Adipose tissue (tissue), 3 donors: ENCODE results near the gene DSG3. TPM values are rescaled to one million over a fixed set of nuclear protein-coding genes. Genes with fewer than 3 reads are reported as not detected.
"Not testable (repeated sequence)": the region's sequence is repeated elsewhere in the genome, so short reads cannot be mapped to it uniquely, and the experiment has no call there.

Experiments used
- H3K27ac ChIP-seq: one replicate; pipeline ENCODE4 v1.5.1; 2013; ENCODE audit warnings: low read depth, low read length
- WGBS, 3 donors: extraction: QIAGEN DNeasy Blood & Tissue Kit; methylation state at CpG; one replicate each; pipeline ENCODE4 v1.1.7; 2013; 5-methylcytosine and 5-hydroxymethylcytosine counted together
- polyA plus RNA-seq, 3 donors: library from polyadenylated mRNA; stranded (reverse); fragments of 200-250 nt; gene quantifications; one replicate each; pipeline ENCODE4 v1.2.3, GENCODE V29; 2013
- donor health status: healthy with polysubstance abuse.
- donor health status: Bipolar disorder and iron deficiency.
- donor health status: healthy.

Gene DSG3
- polyA plus RNA-seq, 3 donors: 0.01 to 0.37 TPM; not detected in 1

GRCh38 chr18:31487246-31488015 lies 39.9 kb downstream of the DSG3 start:
- 86 to 91% (median 88%) methylated on average over 9 of the region's 9 CpGs for WGBS, 3 donors

GRCh38 chr18:31489311-31489710 lies 41.8 kb downstream of the DSG3 start:
- H3K27ac ChIP-seq: no peak overlapping the region
- WGBS, 3 donors: 92 to 100% (median 94%) methylated on average over 1 of the region's 1 CpG

More at GRCh38 chr18:31487246-31488015, 39.9 kb downstream of the DSG3 start:
- no peak overlapping the region for H3K27ac ChIP-seq

GRCh38 chr18:31490387-31490786 lies 42.8 kb downstream of the DSG3 start:
- 84 to 95% (median 84%) methylated on average over 1 of the region's 1 CpG for WGBS, 3 donors
- H3K27ac ChIP-seq: no peak overlapping the region

GRCh38 chr18:31490833-31491232 lies 43.3 kb downstream of the DSG3 start:
- no peak overlapping the region for H3K27ac ChIP-seq

- no peak overlapping the region for H3K27ac ChIP-seq
These were observed 44.0 kb downstream of the DSG3 start for GRCh38 chr18:31491586-31491985.

GRCh38 chr18:31492671-31493070 lies 45.1 kb downstream of the DSG3 start:
- H3K27ac ChIP-seq: no peak overlapping the region
- 94 to 96% (median 95%) methylated on average over 9 of the region's 9 CpGs for WGBS, 3 donors

- no peak overlapping the region for H3K27ac ChIP-seq
- WGBS, 3 donors: 89 to 93% (median 90%) methylated on average over 7 of the region's 7 CpGs
These were observed 45.6 kb downstream of the DSG3 start for GRCh38 chr18:31493171-31493570.

GRCh38 chr18:31493941-31494340 lies 46.4 kb downstream of the DSG3 start:
- no peak overlapping the region for H3K27ac ChIP-seq

GRCh38 chr18:31494705-31495244 lies 47.2 kb downstream of the DSG3 start:
- 83 to 86% (median 85%) methylated on average over 2 of the region's 2 CpGs for WGBS, 3 donors
- not testable (repeated sequence) for H3K27ac ChIP-seq

GRCh38 chr18:31497404-31497835 lies 49.9 kb downstream of the DSG3 start:
- H3K27ac ChIP-seq: no peak overlapping the region
- WGBS, 3 donors: 12 to 29% (median 29%) methylated on average over 25 of the region's 25 CpGs

GRCh38 chr18:31497836-31498573 lies 50.5 kb downstream of the DSG3 start, which contains the start of gene DSG2:
Gene DSG2, plus strand, starts transcription at chr18:31498177. Its CDS starts 75 bp downstream, at chr18:31498252.
- WGBS, 3 donors: 0 to 2% (median 1%) methylated on average over 54 to 79 of the region's 79 CpGs
- H3K27ac ChIP-seq: no peak within 1 kb of the TSS

- WGBS, 3 donors: 8 to 19% (median 16%) methylated on average over 22 of the region's 22 CpGs
- H3K27ac ChIP-seq: no peak overlapping the region
These were observed 51.3 kb downstream of the DSG3 start for GRCh38 chr18:31498574-31499524.

GRCh38 chr18:31500051-31500688 lies 52.6 kb downstream of the DSG3 start:
- H3K27ac ChIP-seq: no peak overlapping the region
- WGBS, 3 donors: 66 to 72% (median 71%) methylated on average over 6 of the region's 6 CpGs

GRCh38 chr18:31503011-31503410 lies 55.5 kb downstream of the DSG3 start:
- 95 to 99% (median 95%) methylated on average over 4 of the region's 4 CpGs for WGBS, 3 donors
- no peak overlapping the region for H3K27ac ChIP-seq

- H3K27ac ChIP-seq: no peak overlapping the region
- WGBS, 3 donors: 67 to 74% (median 69%) methylated on average over 10 of the region's 10 CpGs
These were observed 57.1 kb downstream of the DSG3 start for GRCh38 chr18:31504455-31505147.

- WGBS, 3 donors: 40 to 54% (median 54%) methylated on average over 6 of the region's 6 CpGs
- H3K27ac ChIP-seq: no peak overlapping the region
These were observed 57.6 kb downstream of the DSG3 start for GRCh38 chr18:31505156-31505555.

- WGBS, 3 donors: 66 to 67% (median 66%) methylated on average over 5 of the region's 5 CpGs
- H3K27ac ChIP-seq: no peak overlapping the region
These were observed 58.6 kb downstream of the DSG3 start for GRCh38 chr18:31506024-31506742.
